Left lobe of liver (tissue), 2 donors: ENCODE measurements around the gene SEPSECS. TPM values are rescaled to one million over a fixed set of nuclear protein-coding genes. Genes with fewer than 3 reads are reported as not detected.
"Not testable (repeated sequence)": the region's sequence is repeated elsewhere in the genome, so short reads cannot be mapped to it uniquely, and the experiment has no call there.

Experiments
- ATAC-seq: fragments of 200-7000 bp; cut with Tn5 transposase; one replicate; pipeline ENCODE4 v1.9.1; 2020; ENCODE audit warnings: mild to moderate bottlenecking, moderate library complexity
- DNase-seq: peaks from one replicate; pipeline ENCODE4 v3.0.0-alpha.2; 2020; ENCODE audit warnings: low spot score
- total RNA-seq: library from RNA; stranded (reverse); gene quantifications from one replicate; pipeline ENCODE4 v1.2.1, GENCODE V29; 2021
- donor health status: DM: no; HTN: no; CAD: no; lungs with moderate emphysema.
- donor health status: DM: no; HTN: yes; CAD: no.

The SEPSECS gene
- total RNA-seq, 1 donor from 2014 or later: 24.9 TPM

DNA sequence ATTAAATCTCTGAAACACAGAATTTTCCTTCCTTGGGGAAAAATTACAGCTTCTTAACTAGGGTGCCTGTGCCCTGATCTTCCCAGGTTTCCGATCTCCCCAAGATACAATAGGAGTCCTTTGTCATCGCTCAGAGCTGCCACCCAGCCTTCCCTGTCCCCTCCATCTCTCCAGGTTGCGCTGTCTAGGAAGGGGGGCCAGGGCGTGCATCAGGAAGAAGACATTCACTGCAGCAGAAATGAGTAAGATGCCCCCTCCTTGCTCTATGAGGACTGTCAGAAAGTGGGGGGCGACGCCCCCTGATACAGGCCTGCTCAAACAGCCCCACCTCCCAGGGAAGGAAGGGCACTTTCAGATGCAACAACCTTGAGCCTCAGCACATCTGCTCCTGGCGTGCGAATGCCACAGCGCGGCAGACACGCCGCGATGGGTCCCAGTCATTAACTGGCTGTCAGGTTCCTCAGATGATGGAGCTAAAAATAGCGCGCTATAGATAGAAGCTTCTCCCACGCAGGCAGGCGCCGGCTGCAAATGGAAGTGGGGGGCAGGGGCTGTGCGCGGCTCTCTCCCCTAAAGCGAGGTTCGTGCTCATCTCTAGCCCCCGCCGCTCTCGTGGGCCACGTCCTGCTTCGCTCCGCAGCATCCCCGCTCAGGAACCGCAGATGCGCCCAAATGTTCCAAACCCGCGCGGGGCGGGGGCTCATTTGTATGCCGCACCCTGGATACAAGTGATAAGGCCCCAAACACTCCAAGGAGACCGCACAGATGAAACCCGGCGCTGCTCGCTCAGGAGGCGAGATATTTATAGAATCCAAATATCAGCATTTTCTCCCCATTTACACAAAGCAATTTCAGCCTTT is 71.9 kb downstream of the SEPSECS start:
- DNase-seq (no peak), ATAC-seq (no peak)

DNA sequence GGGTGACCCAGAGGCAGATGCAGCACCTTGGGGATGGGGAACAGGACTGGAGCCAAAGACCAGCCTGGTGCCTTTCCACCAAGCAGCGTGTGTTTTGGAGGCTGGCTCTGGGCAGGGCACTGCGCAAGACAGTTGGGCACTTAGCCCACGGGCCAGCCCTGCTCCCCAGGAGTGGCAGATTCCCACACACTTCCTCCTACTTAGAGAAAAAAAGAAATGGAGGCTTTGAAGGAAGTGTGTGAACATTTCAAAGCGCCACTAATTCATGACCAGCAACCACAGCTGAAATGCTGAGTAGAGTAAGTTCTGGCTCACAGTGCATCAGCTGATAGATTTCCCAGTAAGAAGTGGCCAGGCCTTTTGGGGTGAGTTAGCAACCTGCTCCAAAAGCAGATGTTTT is 74.6 kb downstream of the SEPSECS start:
- ATAC-seq: no peak

DNA sequence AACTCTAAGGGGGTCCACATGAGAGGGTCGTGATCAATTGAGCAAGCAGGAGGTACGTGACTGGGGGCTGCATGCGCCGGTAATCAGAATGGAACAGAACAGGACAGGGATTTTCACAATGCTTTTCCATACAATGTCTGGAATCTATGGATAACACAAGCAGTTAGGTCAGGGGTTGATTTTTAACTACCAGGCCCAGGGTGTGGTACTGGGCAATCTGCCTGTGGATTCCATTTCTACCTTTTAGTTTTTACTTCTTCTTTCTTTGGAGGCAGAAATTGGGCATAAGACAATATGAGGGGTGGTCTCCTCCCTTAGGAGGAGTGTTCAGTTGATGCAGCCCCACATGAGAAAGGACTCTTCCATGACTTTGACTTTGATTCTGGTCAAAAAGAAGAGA is 76.8 kb downstream of the SEPSECS start:
- not testable (repeated sequence) for DNase-seq, ATAC-seq

More for the DNA sequence above, 74.6 kb downstream of the SEPSECS start:
- no peak for DNase-seq

DNA sequence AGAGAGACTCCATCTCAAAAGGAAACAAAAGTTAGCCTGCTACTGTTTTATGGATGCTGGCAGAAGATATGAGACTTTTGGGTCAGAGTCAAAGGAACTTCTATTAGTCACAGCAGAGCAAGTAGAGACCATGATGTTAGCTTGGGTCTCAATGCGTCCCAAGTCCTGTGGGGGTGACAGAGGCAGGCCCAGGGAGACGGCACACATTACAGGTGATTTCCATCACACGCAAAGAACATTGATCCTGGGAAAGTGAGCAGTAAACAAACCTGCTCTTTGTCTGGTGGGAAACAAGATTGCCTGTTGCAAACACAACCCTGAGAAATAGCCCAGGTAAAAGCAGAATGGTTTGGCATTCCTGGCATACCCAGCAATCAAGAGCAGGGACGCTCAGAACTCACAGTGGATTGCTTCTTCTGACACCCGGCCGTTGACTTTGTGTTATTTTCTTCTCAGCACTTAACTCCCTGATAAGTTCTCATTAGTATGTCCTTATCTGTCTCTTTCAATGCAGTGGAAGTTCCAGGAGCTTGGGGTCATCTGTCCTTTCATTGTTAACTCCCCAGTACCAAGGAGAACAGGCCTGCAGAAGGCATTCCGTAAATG is 78.3 kb downstream of the SEPSECS start:
- no peak for DNase-seq
- no peak for ATAC-seq

DNA sequence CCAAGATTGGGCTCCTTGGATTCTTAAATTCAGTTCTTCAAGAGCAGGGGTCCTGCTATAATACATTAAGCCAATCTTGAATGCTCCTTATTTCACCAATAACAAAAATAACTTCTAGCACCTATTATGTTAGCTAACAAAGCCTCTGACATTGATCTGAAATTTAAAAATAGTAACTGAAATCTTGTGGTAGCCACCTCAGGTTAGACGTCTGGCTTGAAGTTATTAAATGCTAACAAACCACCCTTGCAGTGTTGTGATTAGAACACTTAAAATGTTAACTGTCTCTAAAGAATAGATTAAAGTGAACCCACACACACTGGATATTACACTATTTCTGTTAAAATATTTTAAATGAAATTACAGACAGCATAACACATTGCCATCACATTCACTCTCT is 79.7 kb downstream of the SEPSECS start:
- DNase-seq (no peak), ATAC-seq (no peak)

DNA sequence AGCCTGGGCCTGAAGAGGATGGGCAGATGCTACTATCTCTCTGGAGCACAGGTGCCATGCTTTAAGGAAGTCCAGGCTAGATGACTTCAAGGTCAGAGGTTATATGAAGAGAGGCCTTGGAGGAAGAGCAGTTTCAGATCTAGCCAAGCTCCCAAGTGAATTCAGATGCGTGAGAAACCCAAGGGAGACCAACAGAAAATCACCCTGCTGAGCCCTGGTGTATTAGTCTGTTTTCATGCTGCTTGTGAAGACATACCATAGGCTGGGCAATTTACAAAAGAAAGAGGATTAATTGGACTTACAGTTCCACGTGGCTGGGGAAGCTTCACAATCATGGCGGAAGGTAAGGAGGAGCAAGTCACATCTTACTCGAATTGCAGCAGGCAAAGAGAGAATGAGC is 81.7 kb downstream of the SEPSECS start:
- ATAC-seq (no peak), DNase-seq (no peak)

DNA sequence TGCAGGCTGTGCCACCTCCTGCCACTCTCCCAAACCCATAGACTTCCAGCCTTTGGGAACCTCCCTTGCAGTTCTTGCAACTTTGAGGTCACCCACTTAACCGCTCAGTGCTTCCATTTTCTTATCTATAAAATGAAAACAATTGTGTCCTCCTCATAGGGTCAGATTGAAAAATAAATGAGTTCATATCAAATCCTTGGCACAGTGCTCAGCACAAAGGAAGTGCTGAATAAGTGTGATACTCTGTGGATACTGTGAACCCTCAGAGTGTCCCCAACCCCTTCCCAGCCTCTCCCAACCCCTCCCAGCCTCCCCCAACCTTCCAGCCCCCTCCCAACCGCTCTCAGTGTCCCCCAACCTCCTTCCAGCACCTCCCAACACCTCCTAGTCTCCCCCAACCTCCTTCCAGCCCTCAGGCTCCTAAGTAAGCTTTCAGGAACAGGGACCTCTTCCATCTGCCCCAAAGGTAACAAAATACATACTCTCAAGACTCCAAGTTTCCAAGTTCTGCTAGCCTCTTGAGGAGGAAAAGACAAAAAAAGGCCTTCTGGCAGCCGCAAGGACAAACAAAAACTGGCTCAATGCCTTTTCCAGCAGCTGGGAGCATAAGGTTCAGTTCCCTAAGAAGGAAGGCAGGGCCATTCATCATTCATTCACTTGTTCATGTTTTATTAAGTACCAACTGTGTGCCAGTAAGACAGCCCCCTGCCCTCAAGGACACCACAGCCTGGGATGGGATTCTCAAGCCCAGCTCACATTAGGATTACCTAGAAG is 83.4 kb downstream of the SEPSECS start:
- ATAC-seq (no peak), DNase-seq (no peak)

DNA sequence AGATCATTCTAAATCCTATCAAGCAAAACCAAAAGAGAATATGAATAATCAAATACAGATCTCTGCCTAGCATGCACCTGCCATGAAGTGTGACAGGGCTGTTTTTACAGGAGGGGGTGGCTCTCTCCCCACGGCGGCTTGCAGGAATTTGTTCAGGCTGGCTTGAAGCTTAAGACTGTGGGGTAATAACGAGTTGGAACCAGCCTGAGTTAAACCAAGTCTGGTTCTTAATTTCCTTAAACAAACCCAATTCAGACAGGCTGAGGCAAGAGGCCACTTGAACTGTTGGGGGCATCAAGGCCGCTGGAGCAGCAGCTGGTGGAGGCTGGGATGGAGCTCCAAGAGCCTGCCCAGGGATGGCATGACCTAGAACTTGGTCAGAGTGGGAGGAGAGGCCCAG is 84.4 kb downstream of the SEPSECS start:
- DNase-seq (no peak), ATAC-seq (no peak)

DNA sequence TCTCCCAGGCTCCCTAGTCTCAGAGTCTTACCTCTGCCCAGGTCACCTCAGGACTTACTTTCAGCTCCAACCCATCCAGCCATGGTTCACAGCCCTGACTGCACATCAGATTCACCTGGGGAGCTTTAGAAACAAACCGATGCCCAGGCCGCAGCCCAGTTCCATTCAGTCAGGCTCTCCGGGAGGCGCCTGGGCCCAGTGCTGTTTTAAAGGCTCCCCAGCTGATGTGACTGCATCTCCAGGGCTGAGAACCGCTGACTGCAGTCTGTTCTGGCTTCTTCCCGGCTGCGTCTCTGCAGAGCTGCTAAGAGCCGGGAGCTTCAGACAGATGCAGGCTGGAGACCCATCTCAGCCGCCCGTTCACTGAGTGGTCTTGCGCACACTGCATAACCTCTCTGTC is 85.1 kb downstream of the SEPSECS start:
- ATAC-seq (no peak), DNase-seq (no peak)

DNA sequence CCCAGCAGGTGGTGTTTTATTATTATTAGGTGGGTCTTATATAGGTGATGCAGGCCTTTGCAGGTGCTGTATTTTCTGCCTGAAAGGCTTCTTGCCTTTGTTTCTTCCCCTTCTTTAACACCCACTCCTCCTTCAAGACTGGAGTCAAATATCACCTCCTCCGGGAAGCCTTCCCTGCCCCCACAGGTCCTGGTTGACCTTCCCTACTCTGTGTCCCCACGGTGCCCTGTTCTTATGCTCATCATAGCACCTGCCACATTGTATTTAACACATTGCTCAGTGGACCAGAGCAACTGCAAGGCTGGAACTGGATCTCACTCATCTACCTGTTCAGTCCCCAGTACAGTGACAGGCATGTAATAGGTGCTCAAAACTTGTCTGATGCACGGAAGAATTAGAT is 89.7 kb downstream of the SEPSECS start:
- DNase-seq: no peak

More for the DNA sequence above, 89.7 kb downstream of the SEPSECS start:
- ATAC-seq: no peak

Other genes starting within 250 kb of the SEPSECS start
- 5.5 TPM for gene CCDC149, start 247.4 kb downstream of the SEPSECS start, total RNA-seq
- 0.13 TPM for gene LGI2, start 129.5 kb downstream of the SEPSECS start, total RNA-seq
- 23.0 TPM for gene PI4K2B, start 73.6 kb upstream of the SEPSECS start, total RNA-seq
- gene ZCCHC4, start 152.3 kb upstream of the SEPSECS start, total RNA-seq: 4.1 TPM
- gene ANAPC4, start 216.8 kb upstream of the SEPSECS start, total RNA-seq: 11.8 TPM